ENCODE data around the gene OR2T11. TPM values are rescaled to one million over a fixed set of nuclear protein-coding genes. Genes with fewer than 3 reads are reported as not detected.

OR2T11 gene
- total RNA-seq, 1 experiment from 2014 or later = not detected

DNA sequence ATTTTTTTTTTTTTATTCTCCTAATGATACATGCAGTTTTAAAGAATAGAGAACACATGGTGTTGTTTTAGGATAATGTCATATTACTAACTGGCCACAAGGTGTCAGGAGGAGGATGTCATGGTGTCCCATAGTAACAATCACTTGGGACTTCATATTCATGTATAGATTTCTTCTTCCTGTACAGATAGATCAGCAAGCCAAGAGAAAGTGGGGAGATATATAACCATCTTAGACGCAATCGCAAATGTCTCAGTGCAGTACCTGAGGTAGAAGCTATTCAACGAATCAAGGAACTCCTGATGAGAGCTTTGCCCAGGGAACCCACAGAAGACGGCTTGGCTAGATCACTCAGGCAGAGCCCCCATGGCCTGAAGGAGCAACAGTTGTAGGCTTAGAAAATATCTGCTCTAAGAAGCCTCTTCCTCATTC is 12.3 kb downstream of the OR2T11 start:
- no peaks in the 10 kb centered on the region for H3K23me2 ChIP-seq (ENCODE audit: insufficient read length, low read depth, low read length, poor library complexity, severe bottlenecking)
- H2BK15ac ChIP-seq (ENCODE audit: low read depth, low read length) = no peak overlapping the region
- no peaks in the 10 kb centered on the region for H3K4me1 Mint-ChIP-seq
- no peaks in the 10 kb centered on the region for H3K4me1 ChIP-seq (ENCODE audit: insufficient read depth, low read length)
- H4K91ac ChIP-seq (ENCODE audit: insufficient read length, low read depth, low read length) = no peak overlapping the region
- no peak overlapping the region for H2BK120ac ChIP-seq (ENCODE audit: low read depth, low read length, poor library complexity, severe bottlenecking)
- no peaks in the 10 kb centered on the region for H3K79me2 ChIP-seq (ENCODE audit: insufficient read depth, low read length)
- no peak overlapping the region for H3T11ph ChIP-seq (ENCODE audit: low read length)
- no peak overlapping the region for H2AK5ac ChIP-seq (ENCODE audit: insufficient read length, low read length)
- H3K79me1 ChIP-seq (ENCODE audit: insufficient read depth, low read depth, low read length, poor library complexity, severe bottlenecking) = no peaks in the 10 kb centered on the region
- no peak for DNase-seq
- H3K4ac ChIP-seq (ENCODE audit: low read depth, low read length) = no peak overlapping the region
- H3K4me3 Mint-ChIP-seq = no peak overlapping the region
- no peaks in the 10 kb centered on the region for H4K20me1 ChIP-seq (ENCODE audit: control insufficient read depth, insufficient read depth, insufficient read length)
- no peaks in the 10 kb centered on the region for H3K27me3 ChIP-seq (ENCODE audit: insufficient read depth, low read length)
- WGBS (ENCODE audit: extremely low coverage, insufficient read length, low lambda C conversion rate) = no CpG with 5 or more reads among the region's 4 CpGs
- no peak overlapping the region for H3K23ac ChIP-seq (ENCODE audit: insufficient read length, low read depth, low read length)
- H2AFZ ChIP-seq (ENCODE audit: low read length) = no peak overlapping the region
- H3K9me3 Mint-ChIP-seq = peaks cover 45 to 47% of the 10 kb centered on the region in 2 experiments
- H3K56ac ChIP-seq (ENCODE audit: insufficient read length, low read depth, low read length) = no peak overlapping the region
- H3K27ac Mint-ChIP-seq = no peak overlapping the region
- H4K5ac ChIP-seq (ENCODE audit: insufficient read length, low read depth, low read length) = no peak overlapping the region
- H3K36me3 Mint-ChIP-seq (ENCODE audit: insufficient read depth in 1 of 3, low read depth in 3 of 3) = no peaks in the 10 kb centered on the region; a peak in 2 of 7 replicates
- H3K27me3 Mint-ChIP-seq (ENCODE audit: low read depth) = no peaks in the 10 kb centered on the region
- no peak overlapping the region for H2BK5ac ChIP-seq (ENCODE audit: insufficient read length, low read length)
- H3K14ac ChIP-seq (ENCODE audit: insufficient read depth, low read length) = no peak overlapping the region
- TF ChIP-seq, protein P1, sequence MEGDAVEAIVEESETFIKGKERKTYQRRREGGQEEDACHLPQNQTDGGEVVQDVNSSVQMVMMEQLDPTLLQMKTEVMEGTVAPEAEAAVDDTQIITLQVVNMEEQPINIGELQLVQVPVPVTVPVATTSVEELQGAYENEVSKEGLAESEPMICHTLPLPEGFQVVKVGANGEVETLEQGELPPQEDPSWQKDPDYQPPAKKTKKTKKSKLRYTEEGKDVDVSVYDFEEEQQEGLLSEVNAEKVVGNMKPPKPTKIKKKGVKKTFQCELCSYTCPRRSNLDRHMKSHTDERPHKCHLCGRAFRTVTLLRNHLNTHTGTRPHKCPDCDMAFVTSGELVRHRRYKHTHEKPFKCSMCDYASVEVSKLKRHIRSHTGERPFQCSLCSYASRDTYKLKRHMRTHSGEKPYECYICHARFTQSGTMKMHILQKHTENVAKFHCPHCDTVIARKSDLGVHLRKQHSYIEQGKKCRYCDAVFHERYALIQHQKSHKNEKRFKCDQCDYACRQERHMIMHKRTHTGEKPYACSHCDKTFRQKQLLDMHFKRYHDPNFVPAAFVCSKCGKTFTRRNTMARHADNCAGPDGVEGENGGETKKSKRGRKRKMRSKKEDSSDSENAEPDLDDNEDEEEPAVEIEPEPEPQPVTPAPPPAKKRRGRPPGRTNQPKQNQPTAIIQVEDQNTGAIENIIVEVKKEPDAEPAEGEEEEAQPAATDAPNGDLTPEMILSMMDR (conservative IDR thresholded peaks at IDR 0.05) = peak; percentile 49
- H3K4me2 ChIP-seq (ENCODE audit: insufficient read depth, insufficient read length, low read length) = no peak overlapping the region
- H2BK20ac ChIP-seq (ENCODE audit: low read depth, low read length, poor library complexity, severe bottlenecking) = no peak overlapping the region
- peaks cover 78% of the 10 kb centered on the region for H3K9me3 ChIP-seq (ENCODE audit: control insufficient read depth, low read depth, low read length)
- H2BK12ac ChIP-seq (ENCODE audit: insufficient read length, low read depth, low read length) = no peak overlapping the region
- H3K9ac ChIP-seq (ENCODE audit: extremely low read depth, insufficient read length, low read length) = no peak overlapping the region
- no peak overlapping the region for H4K8ac ChIP-seq (replicated peaks; ENCODE audit: insufficient read length, low read depth, low read length)
- H3K27ac ChIP-seq (ENCODE audit: insufficient read length, low read depth, low read length) = no peak overlapping the region
- no peak overlapping the region for H3K18ac ChIP-seq (ENCODE audit: insufficient read length, low read depth, low read length)
